Cortex of kidney (tissue), 1 donor: Measurements from ENCODE around the gene THADA.

Experiments
- DNase-seq: peaks from one replicate; lab custom pipeline; 2025; lab: John Stamatoyannopoulos, UW

THADA gene

DNA sequence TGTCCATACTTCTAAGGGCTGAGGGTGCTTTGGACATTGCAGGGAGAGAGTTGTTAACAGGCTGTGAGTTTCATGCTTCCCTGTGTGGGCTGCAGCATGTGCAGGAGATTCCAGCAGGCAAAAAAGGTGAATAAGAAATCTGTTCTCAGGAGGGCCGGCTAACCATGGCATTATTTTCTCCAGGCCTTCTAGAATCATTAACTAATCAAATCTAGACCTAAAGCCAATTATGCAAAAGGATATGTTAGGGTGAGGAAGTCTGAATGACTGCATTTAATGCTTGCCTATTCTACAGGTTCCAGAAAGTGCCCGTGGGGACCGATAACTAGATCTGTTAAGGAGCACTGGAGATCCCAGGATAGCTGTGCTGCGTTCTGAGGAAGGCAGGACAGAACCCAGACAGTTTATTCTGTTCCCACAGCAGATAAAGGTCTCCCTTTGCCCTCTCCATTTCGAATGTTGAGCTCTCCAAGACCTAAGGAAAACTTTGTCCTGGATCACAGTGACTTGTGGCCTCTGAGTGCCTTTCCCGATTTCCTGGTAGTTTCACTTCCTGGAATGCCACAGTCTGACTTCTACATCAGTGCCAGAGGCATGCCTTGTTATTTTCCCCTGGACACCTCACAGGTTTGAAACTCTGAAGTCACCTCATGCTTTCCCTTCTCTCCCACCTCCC is 319.4 kb downstream of the THADA start:
- no peak for DNase-seq

DNA sequence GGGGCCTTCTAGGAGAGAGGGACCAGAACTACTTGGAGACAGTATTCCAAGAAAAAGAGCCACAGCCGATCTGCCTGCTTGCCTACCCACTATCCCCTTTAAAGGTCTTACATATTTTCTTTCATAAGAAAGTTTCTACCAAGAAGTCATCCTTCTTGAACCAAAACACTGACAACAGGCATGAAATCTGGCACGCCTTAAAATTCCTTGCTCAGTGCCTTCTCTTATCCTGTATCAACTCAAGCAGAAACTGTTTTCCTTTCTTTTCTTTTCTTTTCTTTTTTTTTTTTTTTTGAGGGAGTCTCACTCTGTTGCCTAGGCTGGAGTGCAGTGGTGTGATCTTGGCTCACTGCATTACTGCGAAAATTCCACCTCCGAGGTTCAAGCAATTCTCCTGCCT is 321.1 kb downstream of the THADA start:
- no peak for DNase-seq

DNA sequence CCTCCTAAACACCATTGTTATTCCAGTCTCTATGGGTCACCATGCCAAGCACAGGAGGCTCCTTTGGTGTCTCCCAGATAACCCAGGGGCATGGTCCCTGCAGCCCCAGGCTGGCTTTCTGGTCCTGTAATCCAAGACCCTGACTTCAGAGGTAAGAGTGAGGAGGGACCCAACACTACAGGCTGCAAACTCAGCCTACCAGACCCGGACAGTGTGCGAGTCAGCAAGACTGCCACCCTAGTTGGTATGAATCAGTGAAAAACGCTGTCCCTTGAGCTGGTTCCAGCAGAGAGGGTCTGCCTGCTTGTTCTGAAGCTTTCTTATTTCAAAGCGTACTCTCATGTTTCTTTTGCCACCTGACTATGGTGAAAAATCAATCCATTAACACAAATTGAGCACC is 321.8 kb downstream of the THADA start:
- no peak for DNase-seq

DNA sequence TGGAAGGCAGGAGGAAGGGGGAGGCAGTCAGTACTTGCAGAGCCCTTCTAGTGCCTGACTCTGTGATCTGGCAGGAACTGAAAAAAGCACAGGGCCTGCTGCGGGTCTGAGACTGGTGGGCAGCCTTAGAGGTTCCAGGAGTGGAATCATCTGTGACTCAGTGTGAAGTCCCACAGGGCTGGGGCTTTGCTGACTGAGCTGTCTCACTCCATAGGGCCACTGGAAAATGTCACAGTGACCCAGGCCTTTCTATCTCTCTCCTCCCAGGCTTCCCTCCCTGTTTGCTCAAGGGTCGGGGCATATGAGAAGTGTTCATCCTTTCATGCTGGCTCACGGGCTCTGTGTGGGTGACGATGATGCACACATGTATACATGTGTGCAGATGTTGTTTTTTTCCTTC is 322.3 kb downstream of the THADA start:
- DNase-seq = no peak

DNA sequence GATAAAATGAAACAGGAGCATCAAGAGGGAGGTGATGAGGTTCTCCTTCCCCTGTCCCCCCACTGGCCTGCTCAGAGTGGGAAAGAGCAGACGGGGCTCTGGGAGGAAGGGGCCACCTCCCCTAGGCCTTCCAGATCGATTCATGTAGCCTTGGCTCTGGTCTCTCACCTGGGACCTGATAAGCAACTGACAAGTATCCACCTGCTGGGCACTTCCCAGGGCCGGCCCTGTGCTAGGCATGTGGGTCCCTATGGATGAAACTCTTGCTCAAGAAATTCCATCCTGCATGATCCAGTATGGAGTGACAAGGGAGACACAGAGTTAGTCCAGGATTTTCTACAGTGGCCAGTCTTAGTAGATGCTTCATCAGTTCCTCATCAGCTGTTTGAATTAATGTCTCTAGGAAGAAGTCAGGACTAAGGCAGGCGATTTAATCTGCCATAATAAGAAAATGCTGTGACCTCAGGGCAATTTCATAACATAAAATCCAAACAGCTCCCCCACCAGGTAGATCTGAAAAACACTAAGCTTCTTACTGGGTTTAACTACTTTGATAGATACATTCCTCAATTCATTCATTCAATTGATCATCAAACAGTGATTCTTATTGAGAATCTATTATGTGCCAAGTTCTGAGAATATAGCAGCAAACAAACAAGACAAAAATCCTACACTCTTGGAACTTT is 324.8 kb downstream of the THADA start:
- no peak for DNase-seq

DNA sequence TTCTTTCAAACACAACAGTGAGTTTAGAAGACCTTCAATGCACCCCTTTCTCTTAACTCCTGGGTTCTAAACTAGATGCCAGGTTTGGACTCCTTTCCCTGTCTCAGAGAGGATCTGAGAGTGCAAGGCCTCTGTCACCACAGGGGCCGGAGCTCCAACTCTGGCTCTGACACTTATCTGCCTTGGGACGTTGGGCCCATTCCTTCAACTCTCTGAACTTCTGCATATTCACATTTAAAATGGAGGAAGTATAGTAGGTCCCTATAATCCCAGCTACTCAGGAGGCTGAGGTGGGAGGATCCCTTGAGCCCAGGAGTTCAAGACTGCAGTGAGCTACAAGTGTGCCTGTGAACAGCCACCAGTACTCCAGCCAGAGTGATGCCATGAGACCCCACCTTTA is 325.4 kb downstream of the THADA start:
- DNase-seq = no peak

DNA sequence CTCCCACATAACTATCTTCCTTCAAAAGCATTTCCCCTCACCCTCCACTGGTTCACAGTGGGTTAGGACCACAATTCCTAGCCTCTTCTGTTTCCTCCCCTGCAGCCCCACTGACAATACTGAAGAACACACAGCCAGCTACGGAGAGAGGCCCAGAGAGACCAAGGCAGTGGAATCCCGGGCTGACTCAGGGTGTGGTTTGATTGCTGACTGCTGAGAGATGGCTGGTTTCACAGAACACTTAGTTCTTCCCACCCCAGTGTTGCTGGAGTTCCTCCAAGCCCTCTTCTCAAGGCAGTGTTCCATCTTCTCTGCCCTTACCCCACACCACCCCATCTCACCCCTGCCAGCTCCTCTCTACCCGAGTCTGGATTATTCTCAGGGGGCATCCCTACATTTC is 326.1 kb downstream of the THADA start:
- no peak for DNase-seq

DNA sequence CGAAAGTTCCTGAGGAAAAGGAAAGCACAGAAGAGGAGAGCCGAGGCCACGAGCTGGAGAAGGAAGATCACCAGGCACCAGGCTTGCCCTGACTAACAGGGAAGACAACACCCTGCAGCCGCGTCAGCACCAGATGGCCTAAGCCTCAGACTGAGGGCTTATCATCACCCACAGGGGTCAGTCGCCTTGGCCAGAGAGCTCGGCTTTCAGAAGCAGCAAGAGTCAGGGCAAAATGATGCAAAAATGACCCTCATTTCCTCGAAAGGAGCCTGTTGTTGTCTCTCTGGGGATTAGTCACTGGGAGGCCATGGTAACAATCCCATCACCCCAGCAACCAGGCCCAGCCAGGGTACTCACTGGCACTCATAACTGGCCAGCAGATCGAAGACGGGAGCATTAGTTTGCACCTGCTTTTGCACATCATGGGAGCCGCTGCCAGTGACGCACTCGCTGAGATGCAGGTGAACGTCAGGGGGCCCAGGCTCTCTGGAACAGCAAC is 326.7 kb downstream of the THADA start:
- DNase-seq = no peak

DNA sequence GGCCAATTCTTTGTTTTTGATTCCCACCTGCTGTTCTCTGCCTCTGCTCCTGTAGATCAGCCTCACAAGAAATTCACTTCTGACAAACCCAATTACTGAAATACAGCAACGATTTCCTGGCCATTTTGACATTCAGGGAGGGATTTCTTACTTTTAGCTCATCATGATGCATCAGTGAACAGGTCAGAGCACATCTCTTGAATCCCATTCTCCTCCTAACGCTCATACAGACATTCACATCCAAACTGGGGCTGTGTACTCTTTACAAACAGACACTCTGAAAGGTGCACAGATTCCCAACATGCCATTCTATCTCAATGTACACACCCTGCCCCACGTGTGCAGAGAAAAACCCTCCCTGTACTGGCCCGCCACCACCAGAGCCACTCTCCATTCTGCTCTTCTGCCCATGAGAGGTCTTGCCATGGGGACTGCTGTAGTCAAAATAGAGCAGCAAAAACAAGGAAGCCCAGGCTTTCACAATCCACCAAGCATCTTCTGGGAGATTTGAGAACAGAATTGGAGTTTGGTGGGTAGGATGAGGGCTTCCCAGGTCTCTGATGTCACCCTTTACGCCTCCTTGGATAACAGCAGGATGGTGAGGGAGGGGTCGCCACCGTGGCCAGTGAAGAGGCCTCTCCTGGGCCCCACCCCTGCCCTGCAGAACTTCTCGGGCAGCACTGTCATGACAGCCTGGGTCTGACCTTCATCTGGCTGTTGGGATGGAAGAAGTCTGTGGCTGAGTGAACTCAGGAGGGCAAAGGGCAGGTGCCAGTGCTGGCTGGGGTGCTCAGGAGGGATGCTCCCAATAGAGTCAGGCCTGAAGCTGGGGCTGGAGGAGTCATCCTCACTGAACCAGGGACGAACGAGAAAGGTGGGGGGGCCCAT is 327.5 kb downstream of the THADA start:
- no peak for DNase-seq

DNA sequence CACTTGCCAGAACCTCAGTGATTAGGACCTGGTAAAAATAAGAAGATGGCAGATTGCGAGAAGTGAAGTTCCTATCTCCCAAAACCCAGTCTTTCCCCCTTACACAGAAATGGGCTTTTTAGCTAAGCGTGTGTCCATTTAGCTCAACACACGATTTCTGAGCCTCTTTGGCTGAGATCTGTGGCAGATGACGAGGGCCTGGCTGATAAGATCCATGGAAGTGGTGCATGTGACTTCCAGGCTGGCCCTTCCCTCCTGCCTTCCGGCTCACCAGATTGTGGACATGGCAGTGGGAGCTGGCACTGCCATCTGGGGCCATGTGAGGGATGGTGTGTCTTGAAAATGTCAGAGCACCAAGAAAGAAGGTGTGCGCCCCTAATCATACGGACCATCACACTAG is 328.5 kb downstream of the THADA start:
- no peak for DNase-seq

DNA sequence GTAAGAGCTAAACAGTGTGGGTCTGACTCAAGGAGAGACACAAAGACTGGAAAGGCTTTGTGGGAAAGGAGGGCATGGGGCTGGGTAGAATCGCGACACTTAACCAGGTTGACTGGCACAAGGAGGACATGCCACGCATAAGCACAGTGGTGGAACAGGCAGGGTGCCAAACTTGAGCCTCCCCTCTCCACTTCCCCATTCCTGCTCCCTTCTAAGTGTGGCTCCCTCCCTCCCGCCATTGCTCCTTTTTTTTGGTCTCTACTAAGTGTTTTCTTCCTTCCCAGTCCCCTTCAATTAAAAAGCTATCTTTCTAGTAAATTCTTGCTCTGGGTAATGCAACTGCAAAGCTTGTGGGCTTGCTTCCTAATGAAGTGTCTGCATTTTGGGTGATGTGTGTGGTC is 329.1 kb downstream of the THADA start:
- DNase-seq = no peak

DNA sequence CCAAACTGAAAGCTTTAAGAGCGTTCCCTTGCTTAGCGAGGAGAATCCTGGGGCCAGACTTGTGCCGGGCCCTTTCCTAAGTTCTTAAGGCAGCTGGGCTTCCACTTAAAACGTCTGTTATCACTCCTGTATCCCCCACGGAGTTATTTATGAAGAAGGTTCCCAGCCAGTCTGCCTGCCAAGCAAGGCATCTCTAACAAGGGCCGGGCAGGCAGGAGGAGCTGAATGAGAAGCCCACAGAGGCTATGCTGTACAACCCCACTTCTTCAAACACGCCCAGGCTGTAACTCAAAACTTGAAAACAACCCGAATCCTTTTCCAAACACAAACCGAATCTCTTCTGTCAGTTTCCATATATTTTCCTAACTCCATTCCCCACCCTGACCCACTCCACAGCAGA is 330.4 kb downstream of the THADA start:
- DNase-seq = no peak

DNA sequence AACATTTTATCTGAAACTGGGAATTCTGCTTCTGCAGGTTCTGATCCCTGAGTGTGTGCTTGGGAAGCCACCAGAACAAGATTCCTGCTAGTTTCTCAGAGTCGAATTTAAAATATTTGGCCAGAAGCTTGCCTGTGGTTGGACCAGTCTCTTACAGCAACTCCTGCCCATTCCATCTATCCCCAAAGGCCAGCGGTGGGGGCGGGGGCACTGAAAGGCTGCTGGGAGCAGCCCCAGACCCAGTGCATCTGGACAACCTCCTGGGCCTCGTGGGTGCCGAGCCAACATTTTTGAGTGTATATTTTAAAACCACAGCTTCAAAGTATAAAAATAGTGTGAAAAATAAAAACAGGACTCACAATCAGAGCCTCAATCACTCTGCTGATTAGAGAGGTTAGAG is 330.8 kb downstream of the THADA start:
- DNase-seq = no peak

DNA sequence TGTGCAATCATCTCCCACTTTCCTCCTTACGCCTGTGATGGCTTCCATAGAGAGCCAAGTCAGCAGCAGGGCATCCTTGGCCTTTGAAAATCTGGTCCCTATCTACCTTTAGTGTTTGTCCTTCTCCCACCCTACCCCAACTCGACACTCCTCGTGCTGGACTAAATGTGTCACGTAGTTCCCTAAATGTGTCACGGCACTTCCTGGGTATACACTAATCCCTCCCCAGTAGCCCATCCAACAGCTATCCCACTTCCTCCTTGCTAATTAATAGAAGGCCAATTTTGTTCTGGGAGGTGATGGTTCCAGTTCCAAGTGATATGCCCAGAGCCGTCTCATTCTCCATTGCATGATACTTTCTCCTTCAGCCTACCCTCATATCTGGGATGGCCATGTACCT is 332.9 kb downstream of the THADA start:
- no peak for DNase-seq

DNA sequence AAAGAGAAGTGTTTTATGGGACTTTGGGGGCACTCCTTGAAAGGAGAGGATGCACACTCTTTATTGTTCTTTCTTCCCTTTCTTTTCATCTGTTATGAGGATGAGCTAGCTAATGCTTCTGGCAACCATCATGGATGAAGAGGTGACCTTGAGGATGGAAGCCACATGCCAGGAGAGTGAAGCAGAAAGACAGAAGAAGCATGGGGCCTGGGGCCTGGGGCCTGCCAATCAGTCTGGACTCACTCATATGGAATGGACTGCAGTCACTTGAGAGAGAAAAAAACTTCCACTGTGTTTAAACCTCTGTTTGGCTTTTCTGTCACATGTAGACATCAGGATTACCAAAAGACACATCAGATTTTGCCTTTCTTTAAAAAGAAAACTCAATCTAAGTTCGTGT is 333.6 kb downstream of the THADA start:
- DNase-seq = no peak

DNA sequence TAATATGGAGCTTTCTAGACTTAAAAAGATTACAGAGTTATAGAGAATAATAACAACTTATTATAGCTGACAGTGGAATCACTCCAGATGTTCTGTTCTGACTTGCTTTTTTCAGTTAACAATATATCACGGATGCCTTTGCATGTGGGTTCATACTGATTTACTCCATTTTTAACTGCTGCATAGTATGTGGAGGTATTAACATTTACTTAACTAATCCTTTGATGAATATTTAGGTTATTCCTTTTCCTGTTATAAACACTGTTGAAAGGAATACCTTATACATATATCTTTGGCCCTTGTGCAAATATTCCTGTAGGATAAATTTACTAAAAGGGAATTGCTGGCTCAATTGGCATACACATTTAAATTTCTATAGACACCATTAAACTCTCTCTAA is 336.3 kb downstream of the THADA start:
- DNase-seq = no peak

DNA sequence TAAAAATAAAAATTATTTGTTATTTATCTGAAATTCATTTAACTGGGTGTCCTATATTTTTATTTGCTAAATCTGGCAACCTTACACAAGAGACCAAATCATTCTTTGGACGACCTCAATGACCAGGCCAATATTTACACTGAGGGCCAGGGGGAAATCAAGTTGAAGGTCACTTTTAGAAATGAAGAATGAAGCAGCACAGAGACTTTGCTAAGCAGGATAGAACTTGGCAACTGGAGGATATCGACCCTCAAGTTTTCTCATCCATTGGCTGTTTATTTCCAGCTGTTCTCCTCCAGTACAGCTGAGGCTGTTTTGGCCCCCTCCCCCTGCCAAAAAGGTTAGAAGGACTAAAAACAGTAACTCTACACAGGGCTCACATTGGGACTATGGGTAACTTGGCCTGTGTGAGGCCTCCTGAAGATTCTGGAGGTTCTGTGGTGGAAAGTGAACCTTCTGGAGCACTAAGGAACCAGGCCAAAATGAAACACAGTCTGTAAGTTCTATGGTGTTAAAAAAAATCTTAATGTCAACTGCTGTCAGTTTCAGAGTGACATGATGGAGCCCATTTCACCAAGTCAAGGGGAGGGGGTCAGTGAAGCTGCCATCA is 337.2 kb downstream of the THADA start:
- DNase-seq = no peak

DNA sequence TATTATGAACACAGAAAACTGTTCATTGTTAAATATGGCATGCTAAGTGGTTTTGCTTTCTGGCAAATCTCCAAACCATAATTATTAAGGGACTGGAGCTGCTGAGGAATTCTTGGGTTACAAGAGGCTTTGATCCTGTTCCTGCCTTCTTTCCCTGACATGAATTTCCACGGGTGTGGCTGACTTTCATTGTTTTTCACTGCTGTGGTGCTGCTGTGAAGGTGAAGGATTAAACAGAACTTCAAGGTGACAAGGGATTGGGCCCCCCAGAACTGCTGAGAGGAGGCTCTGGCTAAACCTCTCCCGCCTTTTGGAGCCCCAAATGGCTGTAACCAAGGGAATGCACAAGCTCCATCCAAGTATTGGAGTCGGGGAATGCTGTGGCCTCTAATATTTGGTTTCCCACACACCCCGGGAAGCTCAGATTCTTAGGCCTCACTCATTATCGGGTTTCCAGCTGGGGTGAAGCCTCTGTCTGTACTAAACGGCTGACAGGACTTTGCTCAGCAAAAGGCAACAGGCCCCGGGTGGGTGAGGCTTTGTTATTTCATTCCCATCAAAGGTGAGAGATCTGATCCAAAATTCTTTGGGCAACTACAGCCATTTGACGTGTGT is 340.4 kb downstream of the THADA start:
- DNase-seq = no peak

DNA sequence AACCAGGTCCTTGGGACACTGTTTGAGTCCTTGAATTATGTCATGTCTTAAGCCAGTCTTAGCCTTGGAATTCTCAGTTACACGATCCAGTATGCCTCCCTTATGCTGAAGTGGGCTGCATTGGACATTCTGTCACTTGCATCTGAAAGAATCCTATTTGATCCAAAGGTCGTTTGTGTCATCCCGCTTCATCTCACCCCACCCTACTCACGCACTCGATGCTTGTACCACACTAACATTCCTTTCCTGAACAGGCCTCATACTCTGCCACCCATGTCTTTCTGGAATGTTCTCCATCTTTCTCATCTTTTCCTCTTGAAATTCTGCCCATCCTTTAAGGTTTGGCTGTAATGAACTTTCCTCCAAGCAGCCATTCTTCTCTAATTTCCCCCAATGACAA is 341.5 kb downstream of the THADA start:
- no peak for DNase-seq

DNA sequence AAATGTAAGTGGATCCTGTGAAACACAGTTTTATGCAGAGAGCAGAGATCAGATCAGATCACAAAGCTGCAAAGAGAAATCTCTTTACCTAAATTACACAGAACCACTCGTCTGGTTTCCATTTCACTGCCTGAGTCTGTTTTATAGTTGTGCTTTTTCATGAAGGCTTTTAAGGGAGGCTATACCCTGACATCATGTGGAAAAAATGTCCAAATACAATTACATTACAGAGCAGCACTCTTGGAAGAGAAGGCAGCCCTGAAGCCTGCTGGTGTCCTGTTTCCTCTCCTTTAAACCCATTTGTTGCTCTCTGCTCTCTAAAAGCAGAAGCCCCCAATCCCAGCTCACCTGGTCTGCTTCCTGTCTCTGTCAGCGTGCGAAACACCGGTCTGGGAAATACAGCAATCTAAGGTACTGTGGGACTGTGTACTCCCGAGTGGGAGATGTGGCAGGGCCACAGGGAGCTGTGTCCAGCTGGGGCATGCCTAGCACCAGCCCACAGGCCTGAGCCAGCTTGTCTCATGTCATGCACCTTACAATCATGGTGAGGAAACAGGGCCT is 344.6 kb downstream of the THADA start:
- no peak for DNase-seq

DNA sequence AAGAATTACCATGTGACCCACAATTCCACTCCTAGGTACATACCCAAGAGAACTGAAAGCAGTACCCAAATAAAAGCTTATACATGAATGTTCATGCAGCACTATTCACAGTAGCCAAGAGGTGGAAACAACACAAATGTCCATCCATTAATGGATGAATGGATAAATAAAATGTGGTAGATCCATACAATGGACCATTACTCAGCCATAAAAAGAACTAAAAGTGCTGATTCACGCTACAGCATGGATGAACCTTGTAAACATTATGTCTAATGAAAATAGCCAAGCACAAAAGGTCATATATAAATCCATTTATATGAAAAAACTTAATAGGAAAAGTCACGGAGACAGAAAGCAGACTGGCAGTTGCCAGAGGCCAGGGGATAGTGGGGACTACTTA is 345.8 kb downstream of the THADA start:
- no peak for DNase-seq

DNA sequence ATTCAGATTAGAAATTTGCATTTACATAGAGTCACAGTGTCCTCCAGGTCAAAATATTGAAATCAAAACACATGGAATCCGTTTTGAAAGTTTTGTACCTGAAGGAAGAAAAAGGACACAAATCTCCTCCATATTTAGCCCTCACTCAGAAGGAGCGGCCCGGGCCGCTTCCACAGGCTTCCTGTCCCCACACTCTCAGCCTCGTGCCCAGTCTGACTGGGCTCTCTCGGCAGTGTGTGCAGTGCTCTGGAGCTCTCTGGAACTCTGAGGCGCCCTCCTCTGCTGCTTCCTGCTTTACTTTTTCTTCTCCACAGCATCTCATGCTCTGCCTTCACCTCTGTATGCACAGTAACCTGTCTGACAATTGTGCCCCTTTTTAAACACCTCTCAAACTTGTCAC is 347.2 kb downstream of the THADA start:
- DNase-seq = no peak
